HepG2 (cell line): Measurements from ENCODE around the gene UQCRC2. TPM values are rescaled to one million over a fixed set of nuclear protein-coding genes. Genes with fewer than 3 reads are reported as not detected.
A peak's percentile ranks its signal among the peaks of the same experiment; 100 is the strongest.

ENCODE experiments used
- CBFB ChIP-seq: sonication (generic); formaldehyde crosslinking; IDR thresholded peaks from 2 replicates; pipeline ENCODE4 v1.4.0; 2020; ENCODE audit warnings: missing genetic modification reagents
- CSRNP2 ChIP-seq: sonication (generic); formaldehyde crosslinking; conservative IDR thresholded peaks from 2 replicates; pipeline ENCODE4 v1.8.0; 2022; ENCODE audit warnings: low read depth, missing genetic modification reagents
- FOXA3 ChIP-seq: IDR thresholded peaks from 2 replicates; pipeline ENCODE4 v1.6.1; 2016; ENCODE audit warnings: missing genetic modification reagents, missing compliant biosample characterization
- GTF3A ChIP-seq: sonication (generic); formaldehyde crosslinking; conservative IDR thresholded peaks from 2 replicates; pipeline ENCODE4 v1.4.0; 2020; ENCODE audit warnings: mild to moderate bottlenecking, missing genetic modification reagents
- KDM2A ChIP-seq: sonication (generic); formaldehyde crosslinking; IDR thresholded peaks from 2 replicates; pipeline ENCODE4 v1.4.0; 2020; ENCODE audit warnings: low read depth, missing genetic modification reagents, borderline replicate concordance
- MBD4 ChIP-seq: IDR thresholded peaks from 2 replicates; pipeline ENCODE4 v1.6.1; 2012; ENCODE audit warnings: low read length, inconsistent platforms, borderline replicate concordance
- NFIC ChIP-seq: IDR thresholded peaks from 2 replicates; pipeline ENCODE4 v1.6.1; 2012; ENCODE audit warnings: mild to moderate bottlenecking, low read length, inconsistent platforms
- NR2C2 ChIP-seq: sonication (generic); formaldehyde crosslinking; IDR thresholded peaks from 2 replicates; pipeline ENCODE4 v1.4.0; 2020; ENCODE audit warnings: missing genetic modification reagents, mild to moderate bottlenecking, moderate library complexity, borderline replicate concordance
- RXRB ChIP-seq: IDR thresholded peaks from 2 replicates; pipeline ENCODE4 v1.6.1; 2016; ENCODE audit warnings: borderline replicate concordance, missing genetic modification reagents, missing compliant biosample characterization
- SSRP1 ChIP-seq: IDR thresholded peaks from 2 replicates; pipeline ENCODE4 v1.6.1; 2016; ENCODE audit warnings: control low read depth
- SYNCRIP ChIP-seq: fragments of 200-400 bp; formaldehyde crosslinking; IDR thresholded peaks from 2 replicates; pipeline ENCODE4 v1.6.1; 2018; ENCODE audit warnings: mild to moderate bottlenecking, low read depth, low read length; ENCODE audit not compliant: insufficient read depth
- TOPORS ChIP-seq: sonication (generic); formaldehyde crosslinking; IDR thresholded peaks from 2 replicates; pipeline ENCODE4 v1.8.0; 2023; ENCODE audit warnings: mild to moderate bottlenecking, missing genetic modification reagents
- YEATS4 ChIP-seq: sonication (generic); formaldehyde crosslinking; IDR thresholded peaks from 2 replicates; pipeline ENCODE4 v1.4.0; 2020; ENCODE audit warnings: missing genetic modification reagents, borderline replicate concordance
- ZNF138 ChIP-seq: sonication (generic); formaldehyde crosslinking; IDR thresholded peaks from 2 replicates; pipeline ENCODE4 v1.5.0; 2020; ENCODE audit warnings: mild to moderate bottlenecking, low read depth, missing genetic modification reagents
- ZNF17 ChIP-seq: sonication (generic); formaldehyde crosslinking; IDR thresholded peaks from 2 replicates; pipeline ENCODE4 v1.5.0; 2020; ENCODE audit warnings: mild to moderate bottlenecking, missing genetic modification reagents
- ZNF224 ChIP-seq: sonication (generic); formaldehyde crosslinking; IDR thresholded peaks from 2 replicates; pipeline ENCODE4 v1.5.0; 2020; ENCODE audit warnings: mild to moderate bottlenecking, missing genetic modification reagents
- ZNF451 ChIP-seq: sonication (generic); formaldehyde crosslinking; IDR thresholded peaks from 2 replicates; pipeline ENCODE4 v1.5.0; 2020; ENCODE audit warnings: mild to moderate bottlenecking, missing genetic modification reagents
- ZNF639 ChIP-seq: conservative IDR thresholded peaks from 2 replicates; pipeline ENCODE4 v1.6.1; 2018; ENCODE audit warnings: missing genetic modification reagents
- ZNF720 ChIP-seq: sonication (generic); formaldehyde crosslinking; IDR thresholded peaks from 2 replicates; pipeline ENCODE4 v1.4.0; 2020; ENCODE audit warnings: missing genetic modification reagents
- ZNF747 ChIP-seq: sonication (generic); formaldehyde crosslinking; IDR thresholded peaks from 2 replicates; pipeline ENCODE4 v1.8.1; 2023; ENCODE audit warnings: missing genetic modification reagents, mild to moderate bottlenecking, borderline replicate concordance
- ZNF772 ChIP-seq: sonication (generic); formaldehyde crosslinking; IDR thresholded peaks from 2 replicates; pipeline ENCODE4 v1.5.0; 2020; ENCODE audit warnings: mild to moderate bottlenecking, missing genetic modification reagents
- ZNF780A ChIP-seq: sonication (generic); formaldehyde crosslinking; IDR thresholded peaks from 2 replicates; pipeline ENCODE4 v1.8.0; 2022; ENCODE audit warnings: mild to moderate bottlenecking, missing genetic modification reagents, moderate library complexity
- ZNF879 ChIP-seq: sonication (generic); formaldehyde crosslinking; IDR thresholded peaks from 2 replicates; pipeline ENCODE4 v1.8.1; 2023; ENCODE audit warnings: missing genetic modification reagents
- polyA plus RNA-seq, 8 experiments: library from polyadenylated mRNA; depleted of rRNA in 3 of 8; stranded (reverse) in 7 of 8; unstranded in 1 of 8; fragments of >200 nt; fragmentation: Illumina TruSeq in 4 of 8; extraction: Trizol in 4 of 8; gene quantifications; 2 replicates each; pipeline versions ENCODE4 v1.2.1 to v1.2.3, GENCODE V29; 2011 to 2016; ENCODE audit warnings: low read depth in 4 of 8, missing spikeins in 1 of 8, mixed read lengths in 1 of 8; ENCODE audit not compliant: insufficient read depth in 1 of 8
- total RNA-seq, 5 experiments: library from RNA; depleted of rRNA; stranded (reverse); fragments of >200 nt; fragmentation: Illumina TruSeq; extraction: Trizol; gene quantifications; 2 replicates each; pipeline ENCODE4 v1.2.3, GENCODE V29; 2016; ENCODE audit warnings: low read depth in 1 of 5

Gene UQCRC2
- total and polyA plus RNA-seq, 2 of the 13 experiments (the other 11 are each of a cell fraction or from before 2014, with no cell fraction given) = 442 to 536 TPM

DNA sequence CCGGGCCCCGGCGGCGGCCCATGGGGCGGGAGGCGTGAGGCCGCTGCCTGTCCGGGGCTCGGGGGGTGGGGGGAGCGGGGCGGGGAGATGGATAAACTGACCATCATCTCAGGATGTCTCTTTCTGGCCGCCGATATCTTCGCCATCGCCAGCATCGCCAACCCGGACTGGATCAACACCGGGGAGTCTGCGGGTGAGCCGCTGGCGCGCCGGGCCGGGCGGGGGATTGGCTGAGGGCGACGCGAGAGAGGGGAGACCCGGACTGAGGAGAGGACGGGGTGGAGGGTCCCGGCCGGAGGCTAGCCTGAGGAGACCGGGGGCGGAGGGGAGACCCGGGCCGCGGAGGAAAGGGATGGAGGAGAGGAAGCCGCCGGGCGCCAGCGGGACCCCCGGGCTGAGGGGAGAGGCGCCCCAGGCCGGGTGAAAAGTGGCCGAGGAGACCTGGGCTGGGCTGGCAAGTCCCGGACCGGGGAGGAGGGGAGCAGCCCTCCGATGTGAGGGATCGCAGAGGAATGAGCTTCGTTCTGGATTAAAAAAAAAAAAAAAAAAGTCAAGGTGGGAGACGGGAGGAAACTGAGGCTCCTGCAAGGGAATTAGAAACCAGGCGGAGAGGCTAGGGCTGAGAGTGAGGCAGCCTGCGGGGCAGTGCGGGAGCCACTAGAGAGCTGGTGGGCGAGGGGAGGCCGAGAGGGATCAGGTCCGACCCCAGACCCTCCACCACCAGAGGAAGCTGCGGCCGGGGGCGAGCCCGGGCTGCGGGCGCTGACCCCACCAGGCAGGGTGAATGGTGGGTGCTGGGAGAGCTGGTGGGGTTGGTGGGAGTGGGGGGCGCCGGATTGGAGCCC is 55.3 kb downstream of the UQCRC2 start (continued):
- TF ChIP-seq CSRNP2 (CRISPR knock-in tag) = no peak
- TF ChIP-seq RXRB (CRISPR knock-in tag) = no peak
- no peak for TF ChIP-seq NFIC
- no peak for TF ChIP-seq SYNCRIP
- TF ChIP-seq ZNF720 = no peak
- TF ChIP-seq ZNF780A = no peak
- TF ChIP-seq MBD4 = no peak
- TF ChIP-seq ZNF879 (CRISPR knock-in tag) = no peak
- 0 out of 2 replicates have a peak, but pooled peaks have one; percentile 4 for TF ChIP-seq ZNF224 (CRISPR knock-in tag)
- TF ChIP-seq GTF3A (CRISPR knock-in tag) = no peak
- TF ChIP-seq CBFB (CRISPR knock-in tag) = no peak
- TF ChIP-seq ZNF747 (CRISPR knock-in tag) = no peak
- no peak for TF ChIP-seq ZNF772 (CRISPR knock-in tag)
- no peak; the same call in 1 of the 2 replicates for TF ChIP-seq KDM2A (CRISPR knock-in tag)
- no peak for TF ChIP-seq ZNF639
- TF ChIP-seq YEATS4 (CRISPR knock-in tag) = peak; percentile 2; the same call in 1 of the 2 replicates
- TF ChIP-seq FOXA3 (CRISPR knock-in tag) = no peak
- TF ChIP-seq ZNF17 = no peak
- TF ChIP-seq ZNF451 (CRISPR knock-in tag) = no peak
- no peak for TF ChIP-seq ZNF138 (CRISPR knock-in tag)
- TF ChIP-seq NR2C2 (CRISPR knock-in tag) = no peak
- no peak for TF ChIP-seq TOPORS (CRISPR knock-in tag)
- TF ChIP-seq SSRP1 = no peak
